Fibroblast of lung (primary cell): ENCODE results near the gene DPP4. TPM values are rescaled to one million over a fixed set of nuclear protein-coding genes. Genes with fewer than 3 reads are reported as not detected.
A peak's percentile ranks its signal among the peaks of the same experiment; 100 is the strongest.

Source experiments
- DNase-seq, 2 donors: peaks; one replicate each; pipeline versions ENCODE4 v3.0.0 to v3.0.0-alpha.2; 2010; ENCODE audit warnings: low read depth in 2 of 2
- H2AFZ ChIP-seq: 2 replicates; pipeline ENCODE4 v1.5.1; 2012; ENCODE audit warnings: low read length, control low read depth, inconsistent platforms
- H3K27ac ChIP-seq: 2 replicates; pipeline ENCODE4 v1.5.1; 2011; ENCODE audit warnings: low read length, control low read depth; ENCODE audit not compliant: insufficient read depth
- H3K27me3 ChIP-seq: 2 replicates; pipeline ENCODE4 v1.5.1; 2011; ENCODE audit warnings: mild to moderate bottlenecking, low read length; ENCODE audit not compliant: control insufficient read depth, insufficient read depth
- H3K36me3 ChIP-seq: 2 replicates; pipeline ENCODE4 v1.5.1; 2011; ENCODE audit warnings: low read length; ENCODE audit not compliant: control insufficient read depth, insufficient read depth
- H3K4me1 ChIP-seq: 2 replicates; pipeline ENCODE4 v1.5.1; 2011; ENCODE audit warnings: low read length; ENCODE audit not compliant: control insufficient read depth, insufficient read depth; ENCODE audit errors: extremely low read depth
- H3K4me2 ChIP-seq: 2 replicates; pipeline ENCODE4 v1.5.1; 2011; ENCODE audit warnings: low read length, control low read depth; ENCODE audit not compliant: insufficient read depth; ENCODE audit errors: extremely low read depth
- H3K4me3 ChIP-seq, 4 experiments: fragments of 200-600 bp in 1 of 4; sonication (generic) in 1 of 4; replicated peaks in 1 of 4; 2 replicates each; pipeline ENCODE4 v1.5.1; 2011 to 2016; ENCODE audit warnings: low read length in 4 of 4, low read depth in 3 of 4, mild to moderate bottlenecking in 3 of 4, control low read depth in 2 of 4, inconsistent platforms in 1 of 4, mixed read lengths in 1 of 4; ENCODE audit not compliant: insufficient read depth in 1 of 4; ENCODE audit errors: control extremely low read depth in 1 of 4
- H3K79me2 ChIP-seq: 2 replicates; pipeline ENCODE4 v1.5.1; 2012; ENCODE audit warnings: mild to moderate bottlenecking, low read length, inconsistent platforms; ENCODE audit not compliant: control insufficient read depth, insufficient read depth
- H3K9ac ChIP-seq: 2 replicates; pipeline ENCODE4 v1.5.1; 2011; ENCODE audit warnings: mild to moderate bottlenecking, low read length, control low read depth; ENCODE audit not compliant: insufficient read depth
- H3K9me3 ChIP-seq: 2 replicates; pipeline ENCODE4 v1.5.1; 2012; ENCODE audit warnings: low read depth, low read length; ENCODE audit not compliant: control insufficient read depth, insufficient read depth
- H4K20me1 ChIP-seq: 2 replicates; pipeline ENCODE4 v1.5.1; 2011; ENCODE audit warnings: low read length; ENCODE audit not compliant: control insufficient read depth, insufficient read depth; ENCODE audit errors: extremely low read depth
- EZH2 ChIP-seq: IDR thresholded peaks from 2 replicates; pipeline ENCODE4 v1.5.1; 2012; ENCODE audit warnings: low read length, control low read depth, mild to moderate bottlenecking; ENCODE audit errors: missing control alignments
- polyA plus RNA-seq, 2 donors: library from polyadenylated mRNA; depleted of rRNA in 1 of 2; stranded (reverse) in 1 of 2; unstranded in 1 of 2; fragments of >200 nt; gene quantifications; 2 replicates each; pipeline ENCODE4 v1.2.1, GENCODE V29; 2011 to 2012; ENCODE audit warnings: missing spikeins in 1 of 2
- total RNA-seq: library from RNA; depleted of rRNA; stranded (reverse); fragments of >200 nt; gene quantifications from 2 replicates; pipeline ENCODE4 v1.2.1, GENCODE V29; 2014
- TF ChIP-seq, protein P1 (sequence below), 2 donors: IDR thresholded peaks in 1 of 2; conservative IDR thresholded peaks in 1 of 2; 1 replicate in 1 of 2; 2 replicates in 1 of 2; pipeline ENCODE4 v1.5.1; 2011 to 2012; ENCODE audit warnings: low read length in 2 of 2, control low read depth in 1 of 2, inconsistent platforms in 1 of 2, low read depth in 1 of 2, mild to moderate bottlenecking in 1 of 2

Gene DPP4
- total and polyA plus RNA-seq, 2 donors (not counting 1 experiment from before 2014, with no cell fraction given) = 58.1 to 297 TPM

DNA sequence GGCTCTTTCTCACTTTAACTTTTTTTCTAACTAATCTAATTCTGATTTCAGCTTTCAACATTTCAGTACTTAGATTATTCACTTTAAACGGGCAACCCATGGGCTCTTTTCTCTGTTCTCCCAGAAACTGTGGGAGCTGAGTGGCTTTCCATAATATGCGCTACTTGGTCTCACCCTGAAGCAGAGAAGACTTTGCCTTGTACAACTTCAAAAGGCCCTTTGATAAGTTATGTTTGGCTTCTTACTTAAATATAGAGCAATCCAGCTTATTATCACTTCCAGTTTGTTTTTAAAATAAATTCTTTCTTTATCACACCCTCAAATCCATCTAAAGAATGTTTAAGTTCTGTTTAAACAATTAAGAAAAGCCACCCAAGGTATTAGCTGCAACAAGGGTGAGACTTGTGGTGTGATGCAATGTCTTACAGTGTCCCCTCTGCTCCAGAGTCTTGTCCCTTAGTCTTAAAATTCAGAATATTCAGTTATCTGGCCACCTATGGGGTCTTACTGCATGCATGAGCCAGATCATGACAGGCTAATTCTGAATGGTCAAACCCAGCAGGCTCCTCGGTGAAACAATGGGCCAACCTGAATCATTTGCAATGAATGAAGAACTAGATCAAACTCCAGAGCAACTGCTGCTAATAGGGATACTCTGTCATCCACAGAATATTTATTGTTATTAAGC lies 39.2 kb upstream of the DPP4 start:
- Histone ChIP-seq H3K4me1 (peaks cover 7% of the 10 kb centered on the region), H4K20me1 (no peaks in the 10 kb centered on the region), H3K9me3 (no peaks in the 10 kb centered on the region), H3K9ac (no peak overlapping the region), H3K27me3 (no peaks in the 10 kb centered on the region), H3K79me2 (no peaks in the 10 kb centered on the region), H3K36me3 (no peaks in the 10 kb centered on the region), H2AFZ (no peak overlapping the region), H3K4me3 (no peak overlapping the region), H3K4me2 (no peak overlapping the region), H3K27ac (no peak overlapping the region)
- TF ChIP-seq, protein P1, sequence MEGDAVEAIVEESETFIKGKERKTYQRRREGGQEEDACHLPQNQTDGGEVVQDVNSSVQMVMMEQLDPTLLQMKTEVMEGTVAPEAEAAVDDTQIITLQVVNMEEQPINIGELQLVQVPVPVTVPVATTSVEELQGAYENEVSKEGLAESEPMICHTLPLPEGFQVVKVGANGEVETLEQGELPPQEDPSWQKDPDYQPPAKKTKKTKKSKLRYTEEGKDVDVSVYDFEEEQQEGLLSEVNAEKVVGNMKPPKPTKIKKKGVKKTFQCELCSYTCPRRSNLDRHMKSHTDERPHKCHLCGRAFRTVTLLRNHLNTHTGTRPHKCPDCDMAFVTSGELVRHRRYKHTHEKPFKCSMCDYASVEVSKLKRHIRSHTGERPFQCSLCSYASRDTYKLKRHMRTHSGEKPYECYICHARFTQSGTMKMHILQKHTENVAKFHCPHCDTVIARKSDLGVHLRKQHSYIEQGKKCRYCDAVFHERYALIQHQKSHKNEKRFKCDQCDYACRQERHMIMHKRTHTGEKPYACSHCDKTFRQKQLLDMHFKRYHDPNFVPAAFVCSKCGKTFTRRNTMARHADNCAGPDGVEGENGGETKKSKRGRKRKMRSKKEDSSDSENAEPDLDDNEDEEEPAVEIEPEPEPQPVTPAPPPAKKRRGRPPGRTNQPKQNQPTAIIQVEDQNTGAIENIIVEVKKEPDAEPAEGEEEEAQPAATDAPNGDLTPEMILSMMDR (conservative IDR thresholded peaks at IDR 0.05 in 1 of 2, IDR thresholded peaks at IDR 0.05 in 1 of 2; ENCODE audit: low read depth in 1 of 2, low read length in 2 of 2) = no peak
- no peak for TF ChIP-seq EZH2
- no peak for DNase-seq

GRCh38 chr2:162111958-162112850 lies 38.2 kb upstream of the DPP4 start:
- Histone ChIP-seq H2AFZ (no peak overlapping the region), H3K27me3 (no peaks in the 10 kb centered on the region), H3K27ac (no peak overlapping the region), H3K4me1 (peaks cover 7% of the 10 kb centered on the region), H3K4me2 (no peak overlapping the region), H3K9me3 (no peaks in the 10 kb centered on the region), H3K4me3 (no peak overlapping the region), H4K20me1 (no peaks in the 10 kb centered on the region), H3K9ac (no peak overlapping the region), H3K79me2 (no peaks in the 10 kb centered on the region), H3K36me3 (no peaks in the 10 kb centered on the region)
- TF ChIP-seq EZH2 = no peak
- TF ChIP-seq, protein P1 (conservative IDR thresholded peaks at IDR 0.05 in 1 of 2, IDR thresholded peaks at IDR 0.05 in 1 of 2; ENCODE audit: low read depth in 1 of 2, low read length in 2 of 2) = no peak
- DNase-seq = peak in 1 of 2 donors; percentile 44

DNA sequence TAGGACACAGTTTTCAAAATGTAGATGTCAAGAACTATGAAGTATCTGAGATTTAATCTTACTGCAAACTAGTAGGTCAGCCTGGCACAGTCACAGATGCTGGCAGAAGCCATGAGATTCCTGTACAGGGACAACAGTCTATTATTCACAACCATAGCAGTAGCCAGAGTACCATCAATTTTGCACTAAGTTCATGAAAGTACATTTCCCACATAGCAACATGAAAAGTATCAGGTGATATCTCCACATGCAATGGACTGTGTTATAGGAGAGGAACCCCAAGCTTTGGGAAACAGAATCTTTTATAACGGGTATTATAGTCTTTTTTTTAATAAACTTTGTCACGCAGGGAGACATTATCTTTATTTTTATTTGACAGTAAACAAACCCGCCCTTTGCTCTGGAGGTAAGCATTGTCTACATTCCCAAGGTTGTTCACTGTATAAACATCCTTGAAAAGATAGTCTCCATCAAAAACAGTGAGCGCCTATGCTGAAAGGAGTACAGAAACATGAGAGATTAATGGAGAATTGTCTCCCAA lies 33.4 kb upstream of the DPP4 start:
- Histone ChIP-seq H3K27me3 (no peaks in the 10 kb centered on the region), H4K20me1 (no peaks in the 10 kb centered on the region), H3K79me2 (no peaks in the 10 kb centered on the region), H3K27ac (no peak overlapping the region), H3K9me3 (no peaks in the 10 kb centered on the region), H3K4me1 (peaks cover 2% of the 10 kb centered on the region), H3K9ac (no peak overlapping the region), H3K36me3 (no peaks in the 10 kb centered on the region), H2AFZ (no peak overlapping the region), H3K4me3 (no peak overlapping the region), H3K4me2 (no peak overlapping the region)
- no peak for TF ChIP-seq EZH2
- TF ChIP-seq, protein P1 (conservative IDR thresholded peaks at IDR 0.05 in 1 of 2, IDR thresholded peaks at IDR 0.05 in 1 of 2; ENCODE audit: low read depth in 1 of 2, low read length in 2 of 2) = no peak
- no peak for DNase-seq
